IPS-18a (cell line): Measurements from ENCODE around the gene MTA3.
"Not testable (repeated sequence)": the region's sequence is repeated elsewhere in the genome, so short reads cannot be mapped to it uniquely, and the experiment has no call there.

Source experiments
- H3K27ac ChIP-seq: one replicate; pipeline ENCODE4 v1.5.1; 2013; ENCODE audit warnings: low read length
- H3K27me3 ChIP-seq: one replicate; pipeline ENCODE4 v1.6.1; 2013; ENCODE audit warnings: mild to moderate bottlenecking, low read length; ENCODE audit not compliant: control insufficient read depth, insufficient read depth
- H3K36me3 ChIP-seq: one replicate; pipeline ENCODE4 v1.6.1; 2013; ENCODE audit warnings: low read depth, low read length; ENCODE audit not compliant: control insufficient read depth
- H3K4me1 ChIP-seq: one replicate; pipeline ENCODE4 v1.6.1; 2013; ENCODE audit warnings: low read depth, low read length; ENCODE audit not compliant: control insufficient read depth
- H3K4me3 ChIP-seq: one replicate; pipeline ENCODE4 v1.5.1; 2013; ENCODE audit warnings: low read length
- H3K9ac ChIP-seq: one replicate; pipeline ENCODE4 v1.6.1; 2013; ENCODE audit warnings: mild to moderate bottlenecking, low read length, moderate library complexity
- H3K9me3 ChIP-seq: one replicate; pipeline ENCODE4 v1.6.1; 2013; ENCODE audit warnings: low read depth, low read length; ENCODE audit not compliant: control insufficient read depth

Gene MTA3

DNA sequence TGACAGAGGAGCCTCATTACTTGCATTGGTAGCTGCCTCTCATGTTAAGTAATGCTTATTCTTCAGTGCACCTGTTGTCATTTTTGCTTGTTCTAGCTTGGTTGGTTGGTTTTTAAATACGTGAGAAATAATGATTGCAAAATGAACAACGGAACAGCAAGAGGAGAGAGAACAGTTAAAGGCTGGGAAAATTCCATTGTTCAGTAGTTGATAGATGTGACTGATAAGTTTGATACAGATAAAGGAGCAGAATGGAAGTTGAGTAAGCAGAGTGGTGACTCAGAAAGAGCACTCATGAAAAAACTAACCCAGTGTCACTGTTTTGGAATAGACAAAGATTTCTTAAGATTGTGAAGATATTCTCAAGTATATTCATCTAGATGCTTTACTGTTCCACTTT, 50.5 kb downstream of the MTA3 start:
- no peak overlapping the region for H3K27ac ChIP-seq

DNA sequence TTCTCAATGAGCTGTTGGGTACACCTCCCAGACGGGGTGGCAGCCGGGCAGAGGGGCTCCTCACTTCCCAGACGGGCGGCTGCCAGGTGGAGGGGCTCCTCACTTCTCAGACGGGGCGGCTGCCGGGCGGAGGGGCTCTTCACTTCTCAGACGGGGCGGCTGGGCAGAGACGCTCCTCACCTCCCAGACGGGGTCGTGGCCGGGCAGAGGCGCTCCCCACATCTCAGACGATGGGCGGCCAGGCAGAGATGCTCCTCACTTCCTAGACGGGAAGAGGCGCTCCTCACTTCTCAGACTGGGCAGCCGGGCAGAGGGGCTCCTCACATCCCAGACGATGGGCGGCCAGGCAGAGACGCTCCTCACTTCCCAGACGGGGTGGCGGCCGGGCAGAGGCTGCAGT, 53.2 kb downstream of the MTA3 start:
- H3K4me3 ChIP-seq, H3K27me3 ChIP-seq, H3K4me1 ChIP-seq, H3K27ac ChIP-seq, H3K9ac ChIP-seq, H3K9me3 ChIP-seq: not testable (repeated sequence)
- peaks cover 31% of the 10 kb centered on the region for H3K36me3 ChIP-seq

More for the DNA sequence above, 50.5 kb downstream of the MTA3 start:
- H3K9me3 ChIP-seq: no peaks in the 10 kb centered on the region
- no peaks in the 10 kb centered on the region for H3K27me3 ChIP-seq
- no peak overlapping the region for H3K9ac ChIP-seq
- peaks cover 40% of the 10 kb centered on the region for H3K36me3 ChIP-seq
- H3K4me3 ChIP-seq: no peak overlapping the region
- H3K4me1 ChIP-seq: peaks cover 7% of the 10 kb centered on the region

DNA sequence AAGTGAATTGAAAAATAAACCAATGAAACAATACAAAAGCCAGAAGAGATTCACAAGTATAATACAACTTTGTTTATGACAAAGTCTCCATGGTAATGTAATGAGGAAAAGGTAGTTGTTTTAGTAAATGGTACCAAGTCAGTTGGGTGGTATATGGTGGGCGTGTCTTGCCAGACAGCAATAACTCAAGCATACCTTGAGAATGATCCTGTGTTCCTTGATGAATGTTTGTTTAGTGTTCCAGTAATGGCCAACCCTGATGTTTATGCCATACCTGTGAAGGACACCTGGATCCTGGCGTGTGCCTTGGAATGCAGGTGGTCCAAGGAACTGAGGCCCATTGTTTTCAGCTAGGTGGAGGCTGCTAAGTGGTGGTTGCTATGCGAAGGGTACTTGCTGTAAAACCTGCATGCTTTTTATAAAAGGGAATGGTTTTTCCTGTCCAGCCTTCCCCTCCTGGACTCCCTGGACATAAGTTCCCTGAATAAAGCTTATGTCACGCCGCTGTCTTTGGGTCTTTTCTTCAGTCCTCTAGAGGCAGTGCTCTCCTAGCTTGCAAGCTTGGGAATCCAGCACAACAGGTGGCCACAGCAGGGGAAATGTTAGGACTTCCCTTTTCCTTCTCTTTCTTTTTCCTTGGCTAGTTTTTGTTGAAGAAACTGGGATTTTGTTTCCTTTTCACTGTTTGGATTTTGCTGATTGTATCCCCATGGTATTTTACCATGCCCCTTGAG, 54.7 kb downstream of the MTA3 start:
- H3K4me3 ChIP-seq: no peak overlapping the region
- no peaks in the 10 kb centered on the region for H3K9me3 ChIP-seq
- no peaks in the 10 kb centered on the region for H3K27me3 ChIP-seq
- H3K9ac ChIP-seq: no peak overlapping the region
- no peak overlapping the region for H3K27ac ChIP-seq
- H3K4me1 ChIP-seq: peaks cover 7% of the 10 kb centered on the region
- peaks cover 23% of the 10 kb centered on the region for H3K36me3 ChIP-seq

DNA sequence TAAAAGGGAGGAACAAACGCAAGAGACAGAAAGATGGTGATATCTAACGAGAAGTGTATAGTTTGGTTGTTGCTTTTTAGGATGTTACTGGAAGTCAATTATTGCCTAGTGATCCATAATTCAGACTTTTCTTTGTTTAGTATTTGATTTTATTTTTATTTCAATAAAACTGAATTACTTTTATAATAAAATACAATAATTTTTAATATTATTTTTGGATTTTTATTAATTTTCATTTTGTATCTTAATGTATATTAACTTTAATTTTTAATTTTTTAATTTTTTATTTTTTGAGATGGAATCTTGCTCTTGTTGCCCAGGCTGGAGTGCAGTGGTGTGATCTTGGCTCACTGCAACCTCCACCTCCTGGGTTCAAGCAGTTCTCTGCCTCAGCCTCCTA, 55.6 kb downstream of the MTA3 start:
- Histone ChIP-seq H3K27me3 (no peaks in the 10 kb centered on the region), H3K36me3 (peaks cover 17% of the 10 kb centered on the region), H3K4me3 (no peak overlapping the region), H3K9me3 (no peaks in the 10 kb centered on the region), H3K27ac (no peak overlapping the region), H3K9ac (no peak overlapping the region), H3K4me1 (peaks cover 7% of the 10 kb centered on the region)

DNA sequence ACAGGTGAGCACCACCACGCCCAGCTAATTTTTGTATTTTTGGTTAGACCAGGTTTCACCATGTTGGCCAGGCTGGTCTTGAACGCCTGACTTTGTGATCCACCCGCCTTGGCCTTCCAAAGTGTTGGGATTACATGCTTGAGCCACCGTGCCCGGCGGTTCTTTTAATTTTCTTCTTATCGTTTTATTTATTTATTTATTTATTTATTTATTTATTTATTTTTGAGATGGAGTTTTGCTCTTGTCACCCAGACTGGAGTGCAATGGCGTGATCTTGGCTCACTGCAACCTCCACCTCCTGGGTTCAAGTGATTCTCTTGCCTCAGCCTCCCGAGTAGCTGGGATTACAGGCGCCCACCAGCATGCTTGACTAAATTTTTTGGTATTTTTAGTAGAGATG, 59.6 kb downstream of the MTA3 start:
- not testable (repeated sequence) for H3K4me1 ChIP-seq, H3K9me3 ChIP-seq, H3K27me3 ChIP-seq, H3K36me3 ChIP-seq, H3K4me3 ChIP-seq, H3K9ac ChIP-seq, H3K27ac ChIP-seq

DNA sequence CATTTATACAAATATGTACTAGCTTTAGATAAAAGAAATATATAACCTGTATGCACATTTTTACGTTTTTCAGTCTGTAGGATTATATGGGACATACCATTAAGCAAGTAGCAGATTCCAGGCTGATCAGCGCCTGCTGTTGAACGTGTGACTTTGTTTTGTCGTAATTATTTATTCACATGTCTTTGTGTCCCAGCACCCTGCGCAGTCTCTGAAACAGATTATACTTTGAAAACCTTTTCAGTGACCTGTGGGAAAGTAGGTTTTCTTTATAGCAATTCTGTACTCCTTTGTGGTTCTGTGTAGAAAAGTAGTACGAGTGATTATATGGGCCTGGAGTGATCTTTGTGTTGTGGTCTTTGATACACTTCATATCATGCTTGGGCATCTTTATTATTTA, 68.5 kb downstream of the MTA3 start:
- Histone ChIP-seq H3K4me1 (peaks cover 18% of the 10 kb centered on the region), H3K27ac (no peak overlapping the region), H3K9me3 (no peaks in the 10 kb centered on the region), H3K9ac (no peak overlapping the region), H3K36me3 (peaks cover 4% of the 10 kb centered on the region), H3K4me3 (no peak overlapping the region), H3K27me3 (no peaks in the 10 kb centered on the region)

DNA sequence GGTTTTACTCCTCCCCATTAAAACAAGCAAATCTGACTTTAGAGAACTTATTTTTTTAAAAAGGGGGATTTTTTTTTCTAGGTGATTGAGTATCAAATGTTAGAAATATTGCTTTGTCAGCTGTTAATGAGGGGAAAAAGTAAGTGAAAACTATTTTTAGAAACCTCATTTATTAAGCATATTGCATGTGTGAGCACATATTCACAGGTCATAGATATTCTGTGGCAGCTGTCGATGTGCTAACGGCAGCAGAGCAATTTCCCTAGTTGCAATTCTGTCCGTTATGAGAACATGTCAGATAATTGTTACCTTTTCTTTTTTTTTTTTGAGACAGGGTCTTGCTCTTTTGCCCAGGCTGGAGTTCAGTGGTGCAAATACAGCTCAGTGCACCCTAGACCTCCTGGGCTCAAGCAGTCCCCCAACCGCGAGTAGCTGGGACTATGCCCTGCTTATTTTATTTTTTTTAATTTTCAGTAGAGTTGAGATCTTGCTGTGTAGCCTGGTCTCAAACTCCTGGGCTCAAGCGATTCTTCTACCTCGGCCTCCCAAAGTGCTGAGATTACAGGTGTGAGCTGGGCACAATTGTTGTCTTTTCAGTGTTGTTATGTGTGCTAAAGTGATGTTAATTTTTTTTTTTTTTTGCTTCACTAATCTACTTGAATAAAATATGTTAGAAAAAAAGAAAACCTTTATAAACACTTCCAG, 69.8 kb downstream of the MTA3 start:
- H3K27me3 ChIP-seq: no peaks in the 10 kb centered on the region
- H3K4me1 ChIP-seq: peaks cover 18% of the 10 kb centered on the region
- H3K36me3 ChIP-seq: peaks cover 9% of the 10 kb centered on the region
- H3K27ac ChIP-seq: peak overlapping the region; percentile 37
- peak overlapping the region; percentile 13 for H3K9ac ChIP-seq
- no peak overlapping the region for H3K4me3 ChIP-seq
- no peaks in the 10 kb centered on the region for H3K9me3 ChIP-seq

DNA sequence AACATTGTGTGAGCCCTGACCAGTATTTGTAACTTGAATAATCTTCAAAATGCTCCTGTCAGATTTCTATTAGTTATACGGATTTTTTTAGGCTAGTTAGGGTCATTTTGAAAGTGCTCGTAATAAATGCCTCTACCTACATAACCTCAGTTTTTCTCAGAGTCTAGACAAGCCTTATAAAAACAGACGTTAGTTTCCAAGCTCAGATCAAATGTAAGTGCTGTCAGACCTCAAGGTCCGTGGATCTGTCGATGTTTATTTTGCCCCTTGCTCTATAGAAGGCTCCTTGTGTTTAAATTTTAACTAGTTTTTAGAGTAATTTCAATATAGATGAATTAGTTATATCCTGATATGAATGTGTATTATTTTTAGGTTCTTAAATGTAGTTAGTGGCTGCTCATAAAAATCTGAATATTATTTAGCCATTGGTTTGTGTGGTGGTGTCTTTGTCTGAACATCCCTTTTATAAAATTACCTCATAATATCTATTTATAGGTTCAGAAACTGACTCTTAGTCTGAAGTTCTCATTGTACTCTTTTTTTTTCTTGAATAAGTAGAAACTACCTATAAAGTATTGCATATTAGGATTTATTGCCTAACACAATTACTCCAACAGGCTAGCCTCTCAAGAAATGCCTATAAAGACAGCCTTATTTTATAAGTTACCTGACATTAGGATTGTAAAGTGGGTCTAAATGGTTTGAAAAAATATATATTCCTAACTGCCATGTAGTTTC, 71.1 kb downstream of the MTA3 start:
- H3K9ac ChIP-seq: no peak overlapping the region
- H3K27ac ChIP-seq: no peak overlapping the region
- no peaks in the 10 kb centered on the region for H3K27me3 ChIP-seq
- peaks cover 20% of the 10 kb centered on the region for H3K36me3 ChIP-seq
- H3K9me3 ChIP-seq: no peaks in the 10 kb centered on the region
- no peak overlapping the region for H3K4me3 ChIP-seq
- peaks cover 18% of the 10 kb centered on the region for H3K4me1 ChIP-seq

DNA sequence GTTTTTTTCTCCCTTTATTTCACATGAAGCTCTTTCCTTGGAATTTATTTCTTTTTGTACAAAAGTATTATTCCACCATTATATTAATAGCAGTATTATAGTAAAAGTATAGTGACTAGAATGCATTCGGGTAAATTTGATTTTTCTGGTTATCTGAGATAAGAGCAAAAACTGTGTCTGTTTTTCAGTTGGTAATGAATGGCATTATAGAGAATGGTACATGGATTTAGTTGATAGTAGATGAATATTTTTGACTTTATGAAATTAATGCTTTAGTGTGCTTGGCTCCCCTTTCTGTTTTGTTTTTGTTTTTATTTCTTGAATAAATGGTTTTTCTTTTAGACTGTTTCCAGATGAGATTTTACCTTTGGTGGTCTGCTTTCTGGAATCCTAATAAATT, 71.8 kb downstream of the MTA3 start:
- Histone ChIP-seq H3K9ac (no peak overlapping the region), H3K27ac (no peak overlapping the region), H3K4me3 (no peak overlapping the region), H3K36me3 (peaks cover 27% of the 10 kb centered on the region), H3K27me3 (no peaks in the 10 kb centered on the region), H3K9me3 (no peaks in the 10 kb centered on the region), H3K4me1 (peaks cover 18% of the 10 kb centered on the region)

DNA sequence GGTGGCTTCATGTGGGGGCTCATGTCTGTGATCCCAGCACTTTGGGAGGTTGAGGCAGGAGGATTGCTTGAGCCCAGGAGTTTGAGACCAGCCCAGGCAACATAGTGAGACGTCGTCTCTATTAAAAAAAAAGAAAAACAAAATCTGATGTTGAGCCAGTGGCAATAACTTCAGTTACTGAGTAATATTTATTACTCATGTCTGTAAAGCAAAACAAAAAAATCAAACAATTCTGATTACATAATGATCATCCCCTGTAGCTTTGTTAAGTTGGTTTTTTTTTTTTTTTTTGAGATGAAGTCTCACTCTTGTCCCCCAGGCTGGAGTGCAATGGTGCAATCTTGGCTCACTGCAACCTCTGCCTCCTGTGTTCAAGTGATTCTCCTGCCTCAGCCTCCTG, 73.9 kb downstream of the MTA3 start:
- not testable (repeated sequence) for H3K27me3 ChIP-seq, H3K9ac ChIP-seq, H3K4me3 ChIP-seq, H3K9me3 ChIP-seq, H3K27ac ChIP-seq
- peaks cover 18% of the 10 kb centered on the region for H3K4me1 ChIP-seq
- peaks cover 41% of the 10 kb centered on the region for H3K36me3 ChIP-seq

DNA sequence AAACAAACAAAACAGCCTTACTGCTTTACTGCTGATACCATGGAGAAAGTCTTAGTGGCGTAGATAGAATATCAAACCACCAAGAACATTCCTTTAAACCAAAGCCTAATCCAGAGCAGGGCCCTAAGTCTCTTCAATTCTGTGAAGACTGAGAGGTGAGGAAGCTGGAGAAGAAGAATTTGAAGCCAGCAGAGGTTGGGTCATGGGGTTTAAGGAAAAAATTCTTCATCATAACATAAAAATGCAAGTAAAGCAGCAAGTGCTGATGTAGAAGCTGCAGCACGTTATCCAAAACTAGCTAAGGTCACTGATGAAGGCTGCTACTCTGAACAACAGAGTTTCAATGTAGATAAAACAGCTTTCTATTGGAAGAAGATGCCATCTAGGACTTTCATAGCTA, 77.1 kb downstream of the MTA3 start:
- H3K4me3 ChIP-seq: no peak overlapping the region
- H3K27ac ChIP-seq: no peak overlapping the region
- H3K27me3 ChIP-seq: no peaks in the 10 kb centered on the region
- H3K4me1 ChIP-seq: no peaks in the 10 kb centered on the region
- H3K36me3 ChIP-seq: peaks cover 49% of the 10 kb centered on the region
- no peak overlapping the region for H3K9ac ChIP-seq
- H3K9me3 ChIP-seq: no peaks in the 10 kb centered on the region
